Effector memory CD4-positive, alpha-beta T cell (primary cell): ENCODE measurements around the gene PRKCE.

Source experiments
- DNase-seq, 3 donors: peaks; one replicate each; pipeline ENCODE4 v3.0.0-alpha.2; 2020
- H3K27ac ChIP-seq: 2 replicates; pipeline ENCODE4 v1.7.0; 2013; ENCODE audit warnings: mild to moderate bottlenecking, low read length, moderate library complexity; ENCODE audit not compliant: insufficient read depth, poor library complexity, severe bottlenecking
- H3K27me3 ChIP-seq: replicated peaks from 2 replicates; pipeline ENCODE4 v1.7.0; 2013; ENCODE audit warnings: mild to moderate bottlenecking, low read length; ENCODE audit not compliant: insufficient read depth, control insufficient read depth, poor library complexity, severe bottlenecking
- H3K36me3 ChIP-seq: 2 replicates; pipeline ENCODE4 v1.7.0; 2013; ENCODE audit warnings: mild to moderate bottlenecking, low read length, moderate library complexity; ENCODE audit not compliant: control insufficient read depth, insufficient read depth
- H3K4me1 ChIP-seq: 2 replicates; pipeline ENCODE4 v1.7.0; 2013; ENCODE audit warnings: low read length, mild to moderate bottlenecking; ENCODE audit not compliant: control insufficient read depth, insufficient read depth, poor library complexity, severe bottlenecking
- H3K4me3 ChIP-seq: 2 replicates; pipeline ENCODE4 v1.7.0; 2013; ENCODE audit warnings: low read length, low read depth, mild to moderate bottlenecking; ENCODE audit not compliant: insufficient read depth, poor library complexity, severe bottlenecking
- H3K9me3 ChIP-seq: 2 replicates; pipeline ENCODE4 v1.7.0; 2013; ENCODE audit warnings: mild to moderate bottlenecking, low read length, moderate library complexity; ENCODE audit not compliant: control insufficient read depth

PRKCE gene

GRCh38 chr2:45944074-45944473 is 292.6 kb downstream of the PRKCE start:
- H3K27me3 ChIP-seq = no peaks in the 10 kb centered on the region
- H3K36me3 ChIP-seq = no peaks in the 10 kb centered on the region
- H3K4me3 ChIP-seq = no peak overlapping the region
- H3K9me3 ChIP-seq = no peaks in the 10 kb centered on the region
- DNase-seq = no peak
- no peaks in the 10 kb centered on the region for H3K4me1 ChIP-seq
- no peak overlapping the region for H3K27ac ChIP-seq

GRCh38 chr2:45945302-45945717 is 293.8 kb downstream of the PRKCE start:
- Histone ChIP-seq H3K36me3 (no peaks in the 10 kb centered on the region), H3K9me3 (no peaks in the 10 kb centered on the region), H3K4me3 (no peak overlapping the region), H3K27ac (no peak overlapping the region), H3K4me1 (no peaks in the 10 kb centered on the region), H3K27me3 (no peaks in the 10 kb centered on the region)
- no peak for DNase-seq

DNA sequence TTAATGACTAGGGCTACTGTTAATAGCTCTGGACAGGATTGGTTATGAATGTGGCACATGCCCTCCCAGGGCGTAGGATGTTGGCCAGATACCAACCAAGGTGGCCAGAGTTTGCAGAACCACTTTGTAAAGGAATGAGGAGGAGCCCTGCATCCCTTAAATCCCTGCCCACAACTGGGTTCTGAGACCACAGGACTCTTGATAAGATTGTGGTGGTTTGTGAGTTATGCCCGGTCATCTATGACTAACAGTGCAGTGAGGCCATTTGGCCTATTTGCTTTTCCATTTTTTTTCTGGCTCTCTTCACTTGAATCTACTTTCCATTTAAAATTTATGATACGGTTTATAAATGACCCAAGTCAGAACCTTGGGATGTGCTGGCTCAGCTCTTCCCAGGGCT is 294.5 kb downstream of the PRKCE start:
- Histone ChIP-seq H3K9me3 (no peaks in the 10 kb centered on the region), H3K27ac (no peak overlapping the region), H3K27me3 (no peaks in the 10 kb centered on the region), H3K4me1 (no peaks in the 10 kb centered on the region), H3K4me3 (no peak overlapping the region), H3K36me3 (no peaks in the 10 kb centered on the region)
- DNase-seq = no peak

DNA sequence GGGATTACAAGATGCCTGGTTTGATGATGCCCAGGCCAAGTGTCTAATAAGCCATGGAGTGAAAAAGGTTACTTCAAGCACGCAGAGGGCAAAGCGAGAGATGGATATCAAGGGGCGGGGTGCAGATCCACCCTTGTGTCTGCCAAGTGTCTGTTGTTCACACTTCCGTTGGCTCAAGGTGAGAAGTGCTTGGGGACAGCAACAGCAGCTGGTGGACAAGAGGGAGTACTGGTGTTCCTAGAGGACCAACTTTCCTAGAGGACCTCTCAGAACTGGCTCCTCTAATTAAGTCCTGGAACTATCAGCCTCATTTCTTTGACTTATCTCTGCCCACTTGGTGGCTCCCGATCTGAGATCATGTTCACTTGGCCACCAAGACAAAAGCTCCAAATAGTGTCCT is 299.1 kb downstream of the PRKCE start:
- H3K27me3 ChIP-seq = no peaks in the 10 kb centered on the region
- H3K4me3 ChIP-seq = no peak overlapping the region
- no peaks in the 10 kb centered on the region for H3K36me3 ChIP-seq
- DNase-seq = no peak
- H3K9me3 ChIP-seq = no peaks in the 10 kb centered on the region
- H3K27ac ChIP-seq = no peak overlapping the region
- H3K4me1 ChIP-seq = no peaks in the 10 kb centered on the region

GRCh38 chr2:45951025-45951727 is 299.7 kb downstream of the PRKCE start:
- no peak overlapping the region for H3K4me3 ChIP-seq
- H3K36me3 ChIP-seq = no peaks in the 10 kb centered on the region
- H3K27ac ChIP-seq = no peak overlapping the region
- no peaks in the 10 kb centered on the region for H3K27me3 ChIP-seq
- H3K4me1 ChIP-seq = no peaks in the 10 kb centered on the region
- no peak for DNase-seq
- H3K9me3 ChIP-seq = no peaks in the 10 kb centered on the region

GRCh38 chr2:45952591-45952990 is 301.1 kb downstream of the PRKCE start:
- DNase-seq = no peak
- Histone ChIP-seq H3K27ac (no peak overlapping the region), H3K9me3 (no peaks in the 10 kb centered on the region)

GRCh38 chr2:45953376-45954027 is 302.0 kb downstream of the PRKCE start:
- Histone ChIP-seq H3K27me3 (no peaks in the 10 kb centered on the region), H3K27ac (no peak overlapping the region), H3K4me1 (no peaks in the 10 kb centered on the region), H3K9me3 (no peaks in the 10 kb centered on the region), H3K4me3 (no peak overlapping the region), H3K36me3 (no peaks in the 10 kb centered on the region)
- DNase-seq = no peak

More at GRCh38 chr2:45952591-45952990, 301.1 kb downstream of the PRKCE start:
- no peaks in the 10 kb centered on the region for H3K4me1 ChIP-seq
- H3K27me3 ChIP-seq = no peaks in the 10 kb centered on the region
- no peaks in the 10 kb centered on the region for H3K36me3 ChIP-seq
- H3K4me3 ChIP-seq = no peak overlapping the region

- H3K4me3 ChIP-seq = no peak overlapping the region
- no peaks in the 10 kb centered on the region for H3K9me3 ChIP-seq
- no peaks in the 10 kb centered on the region for H3K4me1 ChIP-seq
- no peaks in the 10 kb centered on the region for H3K27me3 ChIP-seq
- H3K36me3 ChIP-seq = no peaks in the 10 kb centered on the region
- H3K27ac ChIP-seq = no peak overlapping the region
- no peak for DNase-seq
Measured at GRCh38 chr2:45954233-45954850, 302.9 kb downstream of the PRKCE start.

GRCh38 chr2:45957533-45958227 is 306.2 kb downstream of the PRKCE start:
- H3K4me1 ChIP-seq = no peaks in the 10 kb centered on the region
- DNase-seq = no peak

More at GRCh38 chr2:45957533-45958227, 306.2 kb downstream of the PRKCE start:
- Histone ChIP-seq H3K27me3 (no peaks in the 10 kb centered on the region), H3K36me3 (no peaks in the 10 kb centered on the region), H3K27ac (no peak overlapping the region), H3K9me3 (no peaks in the 10 kb centered on the region), H3K4me3 (no peak overlapping the region)
